IMR-90 (cell line): ENCODE results near the gene TEX28. TPM values are rescaled to one million over a fixed set of nuclear protein-coding genes. Genes with fewer than 3 reads are reported as not detected.

Experiments used
- ATAC-seq: fragments of 200-7000 bp; cut with Tn5 transposase; 2 replicates; pipeline ENCODE4 v1.9.1; 2020; ENCODE audit warnings: low read depth, mild to moderate bottlenecking, moderate library complexity
- BruUV-seq: library from RNA; stranded (reverse); fragments of 400-500 nt; replicated peaks from 2 replicates; lab custom pipeline; 2021; lab: Mats Ljungman, UMichigan
- CTCF ChIA-PET: fragments of 300-600 bp; formaldehyde crosslinking; extraction: SDS; loops from one replicate; lab custom pipeline; 2021; ENCODE audit warnings: antibody characterized with exemption; lab: Yijun Ruan, JAX
- POLR2A ChIA-PET: fragments of 300-600 bp; sonication (Branson Sonifier 250); formaldehyde crosslinking; loops from one replicate; lab custom pipeline; 2022; ENCODE audit warnings: antibody characterized with exemption; ENCODE audit not compliant: unreplicated experiment; lab: Charles Lee
- DNase-seq: peaks from one replicate; pipeline ENCODE4 v3.0.0; 2013
- H2AFZ ChIP-seq: replicated peaks from 2 replicates; pipeline ENCODE3; 2013; ENCODE audit warnings: low read length, mild to moderate bottlenecking; ENCODE audit not compliant: poor library complexity
- H2AK5ac ChIP-seq: 2 replicates; pipeline ENCODE4 v1.6.1; 2013; ENCODE audit warnings: low read depth, low read length, inconsistent platforms
- H2AK9ac ChIP-seq: replicated peaks from 2 replicates; pipeline ENCODE3; 2013; ENCODE audit warnings: mild to moderate bottlenecking, low read depth, low read length, moderate library complexity; ENCODE audit not compliant: poor library complexity
- H2BK120ac ChIP-seq: 2 replicates; pipeline ENCODE4 v1.6.1; 2013; ENCODE audit warnings: low read depth, low read length, inconsistent platforms
- H2BK15ac ChIP-seq: 3 replicates; pipeline ENCODE4 v1.6.1; 2013; ENCODE audit warnings: low read depth, low read length, inconsistent platforms
- H2BK20ac ChIP-seq: 2 replicates; pipeline ENCODE4 v1.6.1; 2013; ENCODE audit warnings: low read depth, mild to moderate bottlenecking, inconsistent platforms, low read length, moderate library complexity
- H2BK5ac ChIP-seq: 2 replicates; pipeline ENCODE4 v1.6.1; 2013; ENCODE audit warnings: mild to moderate bottlenecking, low read depth, low read length, inconsistent platforms; ENCODE audit not compliant: poor library complexity, severe bottlenecking
- H3K14ac ChIP-seq: replicated peaks from 2 replicates; pipeline ENCODE4 v1.6.1; 2013; ENCODE audit warnings: low read depth, low read length, inconsistent platforms
- H3K18ac ChIP-seq: 2 replicates; pipeline ENCODE4 v1.6.1; 2013; ENCODE audit warnings: low read depth, low read length, control low read depth
- H3K23ac ChIP-seq: 2 replicates; pipeline ENCODE4 v1.6.1; 2013; ENCODE audit warnings: low read depth, low read length, inconsistent platforms
- H3K27ac ChIP-seq: 2 replicates; pipeline ENCODE4 v1.5.1; 2013; ENCODE audit warnings: mild to moderate bottlenecking, control low read depth, low read length; ENCODE audit not compliant: insufficient read depth
- H3K27me3 ChIP-seq: 2 replicates; pipeline ENCODE4 v1.6.1; 2013; ENCODE audit warnings: low read length; ENCODE audit not compliant: control insufficient read depth, insufficient read depth
- H3K36me3 ChIP-seq: 2 replicates; pipeline ENCODE4 v1.6.1; 2013; ENCODE audit warnings: low read length, mixed read lengths; ENCODE audit not compliant: control insufficient read depth, insufficient read depth
- H3K4ac ChIP-seq: 2 replicates; pipeline ENCODE4 v1.6.1; 2013; ENCODE audit warnings: low read depth, low read length, inconsistent platforms
- H3K4me1 ChIP-seq: 2 replicates; pipeline ENCODE4 v1.6.1; 2013; ENCODE audit warnings: low read length, mixed read lengths; ENCODE audit not compliant: control insufficient read depth, insufficient read depth
- H3K4me2 ChIP-seq: 2 replicates; pipeline ENCODE4 v1.6.1; 2013; ENCODE audit warnings: low read depth, mild to moderate bottlenecking, control low read depth, low read length, moderate library complexity
- H3K4me3 ChIP-seq: 2 replicates; pipeline ENCODE4 v1.5.1; 2013; ENCODE audit warnings: low read depth, mild to moderate bottlenecking, control low read depth, low read length, moderate library complexity; ENCODE audit not compliant: insufficient read depth
- H3K56ac ChIP-seq: 2 replicates; pipeline ENCODE4 v1.6.1; 2013; ENCODE audit warnings: low read length, inconsistent platforms; ENCODE audit not compliant: insufficient read depth; ENCODE audit errors: extremely low read depth
- H3K79me1 ChIP-seq, 2 experiments: 2 replicates each; pipeline ENCODE4 v1.6.1; 2013; ENCODE audit warnings: low read length in 2 of 2, inconsistent platforms in 1 of 2, low read depth in 1 of 2
- H3K9ac ChIP-seq: 2 replicates; pipeline ENCODE4 v1.6.1; 2013; ENCODE audit warnings: low read depth, low read length, control low read depth
- H3K9me1 ChIP-seq: 2 replicates; pipeline ENCODE4 v1.6.1; 2013; ENCODE audit warnings: low read length, inconsistent platforms; ENCODE audit not compliant: insufficient read depth
- H3K9me3 ChIP-seq: 2 replicates; pipeline ENCODE4 v1.6.1; 2013; ENCODE audit warnings: low read length; ENCODE audit not compliant: control insufficient read depth, insufficient read depth
- H4K20me1 ChIP-seq: 2 replicates; pipeline ENCODE4 v1.6.1; 2013; ENCODE audit warnings: low read length, inconsistent platforms; ENCODE audit not compliant: insufficient read depth
- H4K5ac ChIP-seq: 2 replicates; pipeline ENCODE4 v1.6.1; 2013; ENCODE audit warnings: mild to moderate bottlenecking, low read depth, low read length, control low read depth
- H4K8ac ChIP-seq, 2 experiments: 2 replicates each; pipeline ENCODE4 v1.6.1; 2013; ENCODE audit warnings: low read depth in 2 of 2, low read length in 2 of 2, control low read depth in 1 of 2, inconsistent platforms in 1 of 2
- H4K91ac ChIP-seq: 2 replicates; pipeline ENCODE4 v1.6.1; 2013; ENCODE audit warnings: low read depth, low read length, inconsistent platforms; ENCODE audit not compliant: insufficient read depth
- BHLHE40 ChIP-seq: fragments of 150-350 bp; IDR thresholded peaks from 2 replicates; pipeline ENCODE4 v1.6.1; 2016; ENCODE audit warnings: mild to moderate bottlenecking, low read depth, low read length
- CEBPB ChIP-seq: IDR thresholded peaks from 2 replicates; pipeline ENCODE4 v1.6.1; 2012; ENCODE audit warnings: low read depth, low read length, improper control_type of control experiment
- CHD1 ChIP-seq: IDR thresholded peaks from 2 replicates; pipeline ENCODE4 v1.6.1; 2012; ENCODE audit warnings: low read depth, low read length, improper control_type of control experiment
- ELK1 ChIP-seq: fragments of 150-350 bp; IDR thresholded peaks from 2 replicates; pipeline ENCODE4 v1.6.1; 2016; ENCODE audit warnings: low read depth, mild to moderate bottlenecking, low read length, moderate library complexity, borderline replicate concordance
- FOS ChIP-seq: fragments of 150-350 bp; IDR thresholded peaks from 2 replicates; pipeline ENCODE4 v1.6.1; 2016; ENCODE audit warnings: low read depth, low read length
- MAFK ChIP-seq: IDR thresholded peaks from 2 replicates; pipeline ENCODE4 v1.6.1; 2012; ENCODE audit warnings: low read depth, low read length, improper control_type of control experiment
- MAZ ChIP-seq: IDR thresholded peaks from 2 replicates; pipeline ENCODE4 v1.6.1; 2012; ENCODE audit warnings: low read depth, mild to moderate bottlenecking, low read length, improper control_type of control experiment, moderate library complexity, borderline replicate concordance
- MXI1 ChIP-seq: IDR thresholded peaks from 2 replicates; pipeline ENCODE4 v1.6.1; 2012; ENCODE audit warnings: low read depth, mild to moderate bottlenecking, low read length, moderate library complexity, borderline replicate concordance
- NFE2L2 ChIP-seq: fragments of 150-350 bp; IDR thresholded peaks from 2 replicates; pipeline ENCODE4 v1.6.1; 2016; ENCODE audit warnings: low read depth, mild to moderate bottlenecking, low read length
- POLR2A ChIP-seq: IDR thresholded peaks from 2 replicates; pipeline ENCODE4 v1.6.1; 2012; ENCODE audit warnings: mild to moderate bottlenecking, low read depth, low read length
- RAD21 ChIP-seq: IDR thresholded peaks from 2 replicates; pipeline ENCODE4 v1.6.1; 2012; ENCODE audit warnings: low read length, improper control_type of control experiment
- RCOR1 ChIP-seq: IDR thresholded peaks from 2 replicates; pipeline ENCODE4 v1.6.1; 2012; ENCODE audit warnings: mild to moderate bottlenecking, low read length, improper control_type of control experiment; ENCODE audit not compliant: insufficient replicate concordance
- RFX5 ChIP-seq: IDR thresholded peaks from 2 replicates; pipeline ENCODE4 v1.8.0; 2012; ENCODE audit warnings: low read depth, mild to moderate bottlenecking, low read length, moderate library complexity
- SMC3 ChIP-seq: fragments of 150-350 bp; IDR thresholded peaks from 2 replicates; pipeline ENCODE4 v1.6.1; 2016; ENCODE audit warnings: low read depth, mild to moderate bottlenecking, antibody characterized with exemption, low read length, moderate library complexity
- WGBS, 2 experiments: methylation state at CpG; one replicate each; pipeline versions ENCODE4 v1.1.5 to v1.1.7; 2013; ENCODE audit warnings: missing lambda C conversion rate in 2 of 2; ENCODE audit not compliant: insufficient read length in 1 of 2; ENCODE audit errors: extremely low coverage in 2 of 2; 5-methylcytosine and 5-hydroxymethylcytosine counted together
- dilution Hi-C: fragments of 300-500 bp; cut with HindIII; formaldehyde crosslinking; loops from one replicate; pipeline ENCODE4 v1.14.3; 2018; ENCODE audit warnings: low sequenced_read_pairs; ENCODE audit not compliant: unreplicated experiment
- in situ Hi-C: fragments of 300-500 bp; cut with MboI; formaldehyde crosslinking; loops from 3 replicates; pipeline ENCODE4 v1.14.3; 2019; ENCODE audit warnings: low sequenced_read_pairs, inconsistent platforms, mixed read lengths
- intact Hi-C: fragments of 100-400 bp; cut with micrococcal nuclease; formaldehyde crosslinking; loops from 2 replicates; pipeline ENCODE4 v1.10.0; 2022
- polyA plus RNA-seq, 3 experiments: library from polyadenylated mRNA; depleted of rRNA; stranded (reverse); fragments of >200 nt; gene quantifications; 2 replicates each; pipeline ENCODE4 v1.2.3, GENCODE V29; 2012; ENCODE audit warnings: low replicate concordance in 1 of 3
- total RNA-seq: library from RNA; depleted of rRNA; stranded (reverse); fragments of >200 nt; gene quantifications from 2 replicates; pipeline ENCODE4 v1.2.3, GENCODE V29; 2012
- TF ChIP-seq, protein P1 (sequence below): conservative IDR thresholded peaks from 2 replicates; pipeline ENCODE4 v1.5.1; 2012; ENCODE audit warnings: mild to moderate bottlenecking, low read depth, low read length, improper control_type of control experiment
- TF ChIP-seq, protein P2 (sequence below): fragments of 150-350 bp; IDR thresholded peaks from 2 replicates; pipeline ENCODE4 v1.6.1; 2017; ENCODE audit warnings: mild to moderate bottlenecking, antibody characterized with exemption, low read length, low read depth

Gene TEX28
- total and polyA plus RNA-seq, 2 of the 4 experiments (the other 2 are of a cell fraction), result not detected

GRCh38 chrX:154332561-154332960, 37.6 kb upstream of the TEX28 start:
- dilution Hi-C loops, result no loop called here
- ATAC-seq, result no peak

More at GRCh38 chrX:154332561-154332960, 37.6 kb upstream of the TEX28 start:
- Histone ChIP-seq H2BK120ac (no peak overlapping the region), H3K27ac (no peak overlapping the region), H3K9me3 (peaks cover 2% of the 10 kb centered on the region; the same call in 1 of the 2 replicates), H2AFZ (no peak overlapping the region), H3K23ac (no peak overlapping the region), H3K9ac (no peak overlapping the region), H4K5ac (no peak overlapping the region), H3K36me3 (no peaks in the 10 kb centered on the region), H2AK9ac (peak overlapping the region; percentile 5), H3K4me2 (no peak overlapping the region), H4K8ac (no peak overlapping the region), H3K4ac (no peak overlapping the region), H2BK5ac (no peak overlapping the region), H2BK20ac (no peak overlapping the region), H3K9me1 (no peaks in the 10 kb centered on the region), H3K56ac (no peak overlapping the region), H4K20me1 (no peaks in the 10 kb centered on the region; the same call in 1 of the 2 replicates), H4K91ac (no peak overlapping the region), H3K4me1 (peaks cover 1% of the 10 kb centered on the region; the same call in 1 of the 2 replicates), H3K14ac (no peak overlapping the region), H3K4me3 (no peak overlapping the region), H3K18ac (no peak overlapping the region), H3K79me1 (no peaks in the 10 kb centered on the region), H3K27me3 (peaks cover 22% of the 10 kb centered on the region), H2BK15ac (no peak overlapping the region), H2AK5ac (no peak overlapping the region)
- DNase-seq, result no peak
- ChIA-PET CTCF (interaction anchor here (0.5 kb wide), 1 partner anchor 185 kb away, joined by 4 read pairs; no protein-coding TSS in a partner anchor), POLR2A (no interaction called here)
- intact Hi-C loops, result no loop called here
- 87% methylated on average over 10 of the region's 29 CpGs; no CpG with 5 or more reads in 1 of the 2 experiments for WGBS, 2 experiments
- no TSS peak for BruUV-seq
- TF ChIP-seq RAD21 (no peak), FOS (no peak), NFE2L2 (no peak), ELK1 (no peak), RFX5 (no peak), CEBPB (no peak), MXI1 (no peak), MAZ (no peak), POLR2A (no peak), CHD1 (no peak), BHLHE40 (no peak), SMC3 (no peak), RCOR1 (no peak), MAFK (no peak)
- TF ChIP-seq, protein P1, sequence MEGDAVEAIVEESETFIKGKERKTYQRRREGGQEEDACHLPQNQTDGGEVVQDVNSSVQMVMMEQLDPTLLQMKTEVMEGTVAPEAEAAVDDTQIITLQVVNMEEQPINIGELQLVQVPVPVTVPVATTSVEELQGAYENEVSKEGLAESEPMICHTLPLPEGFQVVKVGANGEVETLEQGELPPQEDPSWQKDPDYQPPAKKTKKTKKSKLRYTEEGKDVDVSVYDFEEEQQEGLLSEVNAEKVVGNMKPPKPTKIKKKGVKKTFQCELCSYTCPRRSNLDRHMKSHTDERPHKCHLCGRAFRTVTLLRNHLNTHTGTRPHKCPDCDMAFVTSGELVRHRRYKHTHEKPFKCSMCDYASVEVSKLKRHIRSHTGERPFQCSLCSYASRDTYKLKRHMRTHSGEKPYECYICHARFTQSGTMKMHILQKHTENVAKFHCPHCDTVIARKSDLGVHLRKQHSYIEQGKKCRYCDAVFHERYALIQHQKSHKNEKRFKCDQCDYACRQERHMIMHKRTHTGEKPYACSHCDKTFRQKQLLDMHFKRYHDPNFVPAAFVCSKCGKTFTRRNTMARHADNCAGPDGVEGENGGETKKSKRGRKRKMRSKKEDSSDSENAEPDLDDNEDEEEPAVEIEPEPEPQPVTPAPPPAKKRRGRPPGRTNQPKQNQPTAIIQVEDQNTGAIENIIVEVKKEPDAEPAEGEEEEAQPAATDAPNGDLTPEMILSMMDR, result no peak
- TF ChIP-seq, protein P2, sequence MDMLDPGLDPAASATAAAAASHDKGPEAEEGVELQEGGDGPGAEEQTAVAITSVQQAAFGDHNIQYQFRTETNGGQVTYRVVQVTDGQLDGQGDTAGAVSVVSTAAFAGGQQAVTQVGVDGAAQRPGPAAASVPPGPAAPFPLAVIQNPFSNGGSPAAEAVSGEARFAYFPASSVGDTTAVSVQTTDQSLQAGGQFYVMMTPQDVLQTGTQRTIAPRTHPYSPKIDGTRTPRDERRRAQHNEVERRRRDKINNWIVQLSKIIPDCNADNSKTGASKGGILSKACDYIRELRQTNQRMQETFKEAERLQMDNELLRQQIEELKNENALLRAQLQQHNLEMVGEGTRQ, result no peak
- in situ Hi-C loops, result no loop called here
